Osteoblast (primary cell): ENCODE data around the gene IFT172. TPM values are rescaled to one million over a fixed set of nuclear protein-coding genes. Genes with fewer than 3 reads are reported as not detected.

Experiments
- DNase-seq: peaks from one replicate; pipeline ENCODE4 v3.0.0; 2011; ENCODE audit warnings: low spot score, mixed read lengths; ENCODE audit not compliant: insufficient read length; ENCODE audit errors: missing footprints
- H2AFZ ChIP-seq: 2 replicates; pipeline ENCODE4 v1.6.0; 2011; ENCODE audit warnings: mild to moderate bottlenecking, low read length
- H3K27ac ChIP-seq: 2 replicates; pipeline ENCODE4 v1.5.1; 2011; ENCODE audit warnings: mild to moderate bottlenecking, low read depth, low read length, moderate library complexity
- H3K27me3 ChIP-seq: 2 replicates; pipeline ENCODE4 v1.6.0; 2012; ENCODE audit warnings: mild to moderate bottlenecking, control low read depth, inconsistent platforms, low read length, moderate library complexity; ENCODE audit not compliant: insufficient read depth
- H3K36me3 ChIP-seq: 2 replicates; pipeline ENCODE4 v1.5.1; 2011; ENCODE audit warnings: mild to moderate bottlenecking, low read length, control low read depth, moderate library complexity; ENCODE audit not compliant: insufficient read depth
- H3K4me1 ChIP-seq: 2 replicates; pipeline ENCODE4 v1.5.1; 2011; ENCODE audit warnings: mild to moderate bottlenecking, low read length, control low read depth, moderate library complexity; ENCODE audit not compliant: insufficient read depth
- H3K4me2 ChIP-seq: 2 replicates; pipeline ENCODE4 v1.6.0; 2011; ENCODE audit warnings: mild to moderate bottlenecking, low read length; ENCODE audit not compliant: insufficient read depth
- H3K4me3 ChIP-seq: fragments of 200-600 bp; sonication (generic); 3 replicates; pipeline ENCODE4 v1.5.1; 2012; ENCODE audit warnings: mild to moderate bottlenecking, low read length, inconsistent platforms; ENCODE audit not compliant: insufficient read depth
- H3K79me2 ChIP-seq: 2 replicates; pipeline ENCODE4 v1.6.0; 2012; ENCODE audit warnings: mild to moderate bottlenecking, low read length, control low read depth, inconsistent platforms; ENCODE audit not compliant: insufficient read depth
- H3K9me3 ChIP-seq: 2 replicates; pipeline ENCODE4 v1.5.1; 2011; ENCODE audit warnings: low read depth, low read length, control low read depth
- H4K20me1 ChIP-seq: 2 replicates; pipeline ENCODE4 v1.6.0; 2012; ENCODE audit warnings: mild to moderate bottlenecking, low read length, control low read depth; ENCODE audit not compliant: insufficient read depth
- total RNA-seq: library from RNA; depleted of rRNA; stranded (reverse); fragments of >200 nt; gene quantifications from 2 replicates; pipeline ENCODE4 v1.2.3, GENCODE V29; 2012
- TF ChIP-seq, protein P1 (sequence below): IDR thresholded peaks from 2 replicates; pipeline ENCODE4 v1.5.1; 2011; ENCODE audit warnings: mild to moderate bottlenecking, low read depth, low read length, moderate library complexity; ENCODE audit errors: extremely low read depth

IFT172 gene
- total RNA-seq, 1 donor: 35.5 TPM

DNA sequence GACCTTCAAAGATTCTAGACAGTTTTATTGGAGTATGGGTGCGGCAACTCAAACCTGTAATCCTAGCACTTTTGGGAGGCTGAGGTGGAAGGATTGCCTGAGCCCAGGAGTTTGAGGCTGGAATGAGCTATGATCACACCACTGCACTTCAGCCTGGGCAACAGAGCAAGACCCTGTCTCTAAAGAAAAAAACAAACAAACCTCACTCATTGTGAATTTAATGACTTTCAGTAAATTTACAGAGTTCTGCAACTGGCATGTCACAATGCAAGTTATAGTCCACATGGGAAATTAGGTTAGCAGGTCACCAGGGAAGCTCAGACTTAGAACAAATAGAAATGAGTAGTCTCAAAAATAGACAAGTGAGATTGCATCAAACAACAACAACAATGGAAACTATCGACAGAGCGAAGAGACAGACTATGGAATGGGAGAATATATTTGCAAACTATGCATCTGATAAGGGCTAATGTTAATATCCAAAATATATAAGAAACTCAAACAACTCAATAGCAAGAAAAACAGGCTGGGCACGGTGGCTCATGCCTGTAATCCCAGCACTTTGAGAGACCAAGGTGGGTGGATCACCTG, 67.8 kb downstream of the IFT172 start:
- Histone ChIP-seq H3K36me3 (no peaks in the 10 kb centered on the region), H3K4me3 (no peak overlapping the region), H3K4me2 (no peak overlapping the region), H3K27ac (no peak overlapping the region), H3K4me1 (no peaks in the 10 kb centered on the region), H3K79me2 (no peaks in the 10 kb centered on the region), H2AFZ (no peak overlapping the region), H3K9me3 (no peaks in the 10 kb centered on the region), H3K27me3 (no peaks in the 10 kb centered on the region), H4K20me1 (no peaks in the 10 kb centered on the region)
- no peak for DNase-seq
- TF ChIP-seq, protein P1, sequence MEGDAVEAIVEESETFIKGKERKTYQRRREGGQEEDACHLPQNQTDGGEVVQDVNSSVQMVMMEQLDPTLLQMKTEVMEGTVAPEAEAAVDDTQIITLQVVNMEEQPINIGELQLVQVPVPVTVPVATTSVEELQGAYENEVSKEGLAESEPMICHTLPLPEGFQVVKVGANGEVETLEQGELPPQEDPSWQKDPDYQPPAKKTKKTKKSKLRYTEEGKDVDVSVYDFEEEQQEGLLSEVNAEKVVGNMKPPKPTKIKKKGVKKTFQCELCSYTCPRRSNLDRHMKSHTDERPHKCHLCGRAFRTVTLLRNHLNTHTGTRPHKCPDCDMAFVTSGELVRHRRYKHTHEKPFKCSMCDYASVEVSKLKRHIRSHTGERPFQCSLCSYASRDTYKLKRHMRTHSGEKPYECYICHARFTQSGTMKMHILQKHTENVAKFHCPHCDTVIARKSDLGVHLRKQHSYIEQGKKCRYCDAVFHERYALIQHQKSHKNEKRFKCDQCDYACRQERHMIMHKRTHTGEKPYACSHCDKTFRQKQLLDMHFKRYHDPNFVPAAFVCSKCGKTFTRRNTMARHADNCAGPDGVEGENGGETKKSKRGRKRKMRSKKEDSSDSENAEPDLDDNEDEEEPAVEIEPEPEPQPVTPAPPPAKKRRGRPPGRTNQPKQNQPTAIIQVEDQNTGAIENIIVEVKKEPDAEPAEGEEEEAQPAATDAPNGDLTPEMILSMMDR: no peak

DNA sequence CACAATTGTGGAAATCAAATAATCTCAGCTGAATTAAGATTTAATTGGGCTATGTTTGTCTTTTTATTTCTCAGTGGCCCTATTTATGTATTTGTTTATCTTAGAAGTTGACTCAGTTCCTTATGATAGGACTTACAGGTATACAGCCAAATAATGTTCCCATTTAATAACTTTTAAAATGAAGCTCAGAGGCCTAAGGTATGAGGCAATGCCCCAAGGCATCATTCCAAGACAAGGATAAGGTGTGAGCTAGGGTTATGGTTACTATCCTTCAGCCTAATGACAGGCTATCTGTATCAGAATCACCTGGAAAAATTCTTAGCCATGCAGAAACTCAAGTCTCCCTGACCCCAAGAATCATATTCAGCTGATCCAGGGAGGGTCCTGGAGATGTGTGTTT, 68.5 kb downstream of the IFT172 start:
- Histone ChIP-seq H2AFZ (no peak overlapping the region), H4K20me1 (no peaks in the 10 kb centered on the region), H3K36me3 (no peaks in the 10 kb centered on the region), H3K79me2 (no peaks in the 10 kb centered on the region), H3K9me3 (no peaks in the 10 kb centered on the region), H3K4me3 (no peak overlapping the region), H3K27me3 (no peaks in the 10 kb centered on the region), H3K4me2 (no peak overlapping the region), H3K4me1 (no peaks in the 10 kb centered on the region), H3K27ac (no peak overlapping the region)
- DNase-seq: no peak
- TF ChIP-seq, protein P1: no peak

DNA sequence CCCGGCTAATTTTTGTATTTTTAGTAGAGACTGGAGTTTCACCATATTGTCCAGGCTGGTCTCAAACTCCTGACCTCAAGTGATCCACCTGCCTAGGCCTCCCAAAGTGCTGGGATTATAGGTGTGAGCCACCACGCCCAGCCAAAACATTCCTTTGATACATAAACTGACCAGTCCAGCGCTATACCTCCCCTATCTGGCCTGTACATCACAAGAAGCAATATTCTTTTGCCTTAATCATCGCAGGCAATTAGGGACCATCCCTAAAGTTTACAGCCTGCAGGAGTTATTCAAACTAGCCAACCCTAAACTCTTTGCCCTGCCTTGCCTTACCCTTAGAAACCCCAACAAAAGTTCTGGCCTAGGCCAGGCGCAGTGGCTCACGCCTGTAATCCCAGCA, 73.4 kb downstream of the IFT172 start:
- H3K27me3 ChIP-seq: peaks cover 7% of the 10 kb centered on the region
- no peaks in the 10 kb centered on the region for H3K36me3 ChIP-seq
- no peak overlapping the region for H3K4me2 ChIP-seq
- no peak overlapping the region for H2AFZ ChIP-seq
- no peaks in the 10 kb centered on the region for H3K4me1 ChIP-seq
- no peaks in the 10 kb centered on the region for H3K9me3 ChIP-seq
- no peak overlapping the region for H3K27ac ChIP-seq
- no peaks in the 10 kb centered on the region for H3K79me2 ChIP-seq
- H4K20me1 ChIP-seq: no peaks in the 10 kb centered on the region
- TF ChIP-seq, protein P1: no peak
- no peak for DNase-seq
- no peak overlapping the region for H3K4me3 ChIP-seq

DNA sequence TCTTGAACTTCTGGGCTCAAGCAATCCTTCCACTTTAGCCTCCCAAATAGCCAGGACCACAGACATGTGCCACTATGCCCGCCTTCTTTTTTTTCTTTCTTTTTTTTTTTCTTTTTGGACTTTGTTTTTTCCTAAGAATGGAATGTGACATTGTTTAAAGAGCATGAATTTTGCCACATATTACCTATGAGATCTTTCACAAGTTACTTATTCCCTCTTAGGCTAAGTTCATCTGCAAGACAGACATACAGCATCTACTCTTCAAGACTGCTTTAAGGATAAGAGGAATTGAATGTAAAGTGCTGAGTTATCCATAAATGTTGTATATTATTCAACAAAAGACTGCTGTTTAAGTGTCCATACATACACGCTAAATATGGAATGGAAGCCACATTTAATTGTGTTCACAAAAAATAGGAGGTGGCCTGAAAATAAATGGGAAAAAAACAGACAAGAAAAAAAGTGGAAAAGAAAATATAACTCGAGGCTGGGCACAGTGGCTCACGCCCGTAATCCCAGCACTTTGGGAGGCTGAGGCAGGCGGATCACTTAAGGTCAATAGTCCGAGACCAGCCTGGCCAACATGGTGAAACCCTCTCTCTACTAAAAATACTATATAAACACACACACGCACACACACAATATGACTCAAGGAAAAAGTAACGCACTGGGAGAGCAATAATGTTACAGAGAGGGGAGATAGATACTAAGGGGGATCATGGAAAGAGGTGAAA, 77.0 kb downstream of the IFT172 start:
- H3K79me2 ChIP-seq: peaks cover 18% of the 10 kb centered on the region
- H2AFZ ChIP-seq: no peak overlapping the region
- peaks cover 9% of the 10 kb centered on the region for H4K20me1 ChIP-seq
- no peaks in the 10 kb centered on the region for H3K9me3 ChIP-seq
- H3K4me2 ChIP-seq: no peak overlapping the region
- TF ChIP-seq, protein P1: no peak
- peaks cover 7% of the 10 kb centered on the region for H3K27me3 ChIP-seq
- H3K27ac ChIP-seq: no peak overlapping the region
- H3K36me3 ChIP-seq: peaks cover under 1% of the 10 kb centered on the region
- DNase-seq: no peak
- H3K4me3 ChIP-seq: no peak overlapping the region
- H3K4me1 ChIP-seq: peaks cover 16% of the 10 kb centered on the region
